ENCODE results near the gene TSHZ1.

The TSHZ1 gene

GRCh38 chr18:75198036-75198435, 12.6 kb upstream of the TSHZ1 start:
- peak; percentile 42 for DNase-seq (ENCODE audit: low read depth)
- no peak overlapping the region for H3K4me3 ChIP-seq (ENCODE audit: low read depth, low read length)
- TF ChIP-seq CTCF (conservative IDR thresholded peaks at IDR 0.05; ENCODE audit: low read depth, low read length) = no peak

GRCh38 chr18:75199327-75199726, 11.3 kb upstream of the TSHZ1 start:
- H3K4me3 ChIP-seq (ENCODE audit: low read depth, low read length) = no peak overlapping the region
- no peak for TF ChIP-seq CTCF (conservative IDR thresholded peaks at IDR 0.05; ENCODE audit: low read depth, low read length)
- DNase-seq (ENCODE audit: low read depth) = no peak

- DNase-seq (ENCODE audit: low read depth) = no peak
- H3K4me3 ChIP-seq (ENCODE audit: low read depth, low read length) = no peak overlapping the region
These were observed 10.5 kb upstream of the TSHZ1 start for GRCh38 chr18:75200071-75200470.

GRCh38 chr18:75200605-75201280, 9.9 kb upstream of the TSHZ1 start:
- H3K4me3 ChIP-seq (ENCODE audit: low read depth, low read length) = no peak overlapping the region
- no peak for TF ChIP-seq CTCF (conservative IDR thresholded peaks at IDR 0.05; ENCODE audit: low read depth, low read length)
- no peak for DNase-seq (ENCODE audit: low read depth)

More at GRCh38 chr18:75200071-75200470, 10.5 kb upstream of the TSHZ1 start:
- TF ChIP-seq CTCF (conservative IDR thresholded peaks at IDR 0.05; ENCODE audit: low read depth, low read length) = no peak

GRCh38 chr18:75201282-75202270, 9.0 kb upstream of the TSHZ1 start:
- no peak overlapping the region for H3K4me3 ChIP-seq (ENCODE audit: low read depth, low read length)
- no peak for TF ChIP-seq CTCF (conservative IDR thresholded peaks at IDR 0.05; ENCODE audit: low read depth, low read length)
- no peak for DNase-seq (ENCODE audit: low read depth)

GRCh38 chr18:75202696-75203365, 7.8 kb upstream of the TSHZ1 start:
- TF ChIP-seq CTCF (conservative IDR thresholded peaks at IDR 0.05; ENCODE audit: low read depth, low read length) = no peak
- no peak overlapping the region for H3K4me3 ChIP-seq (ENCODE audit: low read depth, low read length)
- no peak for DNase-seq (ENCODE audit: low read depth)

All from choroid plexus epithelial cell (primary cell).